K562 (cell line): ENCODE measurements around the gene ACER2. TPM values are rescaled to one million over a fixed set of nuclear protein-coding genes. Genes with fewer than 3 reads are reported as not detected.
A peak's percentile ranks its signal among the peaks of the same experiment; 100 is the strongest.

Experiments
- ATAC-seq: fragments of 200-7000 bp; cut with Tn5 transposase; 3 replicates; pipeline ENCODE4 v1.9.1; 2020; ENCODE audit warnings: moderate library complexity
- BruUV-seq: library from RNA; stranded (reverse); fragments of 400-500 nt; replicated peaks from 2 replicates; lab custom pipeline; 2021; lab: Mats Ljungman, UMichigan
- CTCF ChIA-PET: fragments of 300-600 bp; formaldehyde crosslinking; extraction: SDS; loops from one replicate; lab custom pipeline; 2021; ENCODE audit warnings: low intra/inter-chr PET ratio; lab: Yijun Ruan, JAX
- POLR2A ChIA-PET: fragments of 300-600, 350-650 bp; sonication (Branson Sonifier 250); formaldehyde crosslinking; extraction: SDS; loops from one replicate; lab custom pipeline; 2021; ENCODE audit warnings: antibody characterized with exemption, inconsistent platforms; lab: Yijun Ruan, JAX
- DNase-seq, 4 experiments: peaks; one replicate each; pipeline versions ENCODE4 v3.0.0 to v3.0.0-alpha.2; 2011 to 2018; ENCODE audit warnings: low spot score in 3 of 4, mixed read lengths in 3 of 4; ENCODE audit errors: extremely low read depth in 1 of 4
- FAIRE-seq: peaks from 2 replicates; lab custom pipeline; 2011; peaks lifted over from hg19 to GRCh38; lab: Jason Lieb, UNC
- H2AFZ ChIP-seq: 2 replicates; pipeline ENCODE4 v1.6.0; 2011; ENCODE audit warnings: low read depth, low read length, control low read depth, inconsistent platforms
- H3K27ac ChIP-seq: fragments of 200-600 bp; 3 replicates; pipeline ENCODE4 v1.8.0; 2011; ENCODE audit warnings: low read depth, mild to moderate bottlenecking, control low read depth, inconsistent platforms, low read length, moderate library complexity, mixed read lengths; ENCODE audit errors: extremely low read depth
- H3K27me3 ChIP-seq, 2 experiments: fragments of 300-600 bp in 1 of 2; 2 replicates in 1 of 2; 3 replicates in 1 of 2; pipeline versions ENCODE4 v1.6.0 to v1.8.0; 2011; ENCODE audit warnings: inconsistent platforms in 2 of 2, low read length in 2 of 2, mild to moderate bottlenecking in 1 of 2, mixed read lengths in 1 of 2, moderate library complexity in 1 of 2; ENCODE audit not compliant: control insufficient read depth in 2 of 2, insufficient read depth in 2 of 2
- H3K36me3 ChIP-seq: fragments of 300-600 bp; 3 replicates; pipeline ENCODE4 v1.8.0; 2011; ENCODE audit warnings: mild to moderate bottlenecking, low read length, inconsistent platforms; ENCODE audit not compliant: control insufficient read depth, insufficient read depth
- H3K4me1 ChIP-seq, 2 experiments: fragments of 200-600 bp in 1 of 2; replicated peaks in 1 of 2; 2 replicates in 1 of 2; 3 replicates in 1 of 2; pipeline versions ENCODE4 v1.5.1 to v1.8.0; 2011; ENCODE audit warnings: inconsistent platforms in 2 of 2, low read length in 2 of 2, mild to moderate bottlenecking in 1 of 2, mixed read lengths in 1 of 2, moderate library complexity in 1 of 2; ENCODE audit not compliant: control insufficient read depth in 2 of 2, insufficient read depth in 2 of 2
- H3K4me2 ChIP-seq: 2 replicates; pipeline ENCODE4 v1.6.1; 2011; ENCODE audit warnings: low read length, control low read depth, inconsistent platforms, mixed read lengths; ENCODE audit not compliant: insufficient read depth
- H3K4me3 ChIP-seq: fragments of 200-600 bp; sonication (generic), shearing (Covaris generic); 2 replicates; pipeline ENCODE4 v1.5.1; 2016; ENCODE audit warnings: control low read depth, inconsistent platforms
- H3K79me2 ChIP-seq: fragments of 200-600 bp; 3 replicates; pipeline ENCODE4 v1.8.0; 2011; ENCODE audit warnings: low read length, inconsistent platforms; ENCODE audit not compliant: control insufficient read depth, insufficient read depth
- H3K9ac ChIP-seq, 2 experiments: 2 replicates each; pipeline versions ENCODE4 v1.6.0 to v1.6.1; 2011; ENCODE audit warnings: low read depth in 2 of 2, low read length in 2 of 2, control low read depth in 1 of 2, inconsistent platforms in 1 of 2, mild to moderate bottlenecking in 1 of 2, mixed read lengths in 1 of 2; ENCODE audit not compliant: insufficient read depth in 1 of 2
- H3K9me1 ChIP-seq: one replicate; pipeline ENCODE4 v1.6.0; 2011; ENCODE audit warnings: inconsistent platforms, mild to moderate bottlenecking, low read length, moderate library complexity; ENCODE audit not compliant: control insufficient read depth, insufficient read depth
- H3K9me3 ChIP-seq: replicated peaks from 2 replicates; pipeline ENCODE4 v1.5.1; 2011; ENCODE audit warnings: low read depth, low read length, inconsistent platforms; ENCODE audit not compliant: control insufficient read depth, insufficient read depth
- H4K20me1 ChIP-seq: replicated peaks from 2 replicates; pipeline ENCODE4 v1.6.1; 2011; ENCODE audit warnings: low read length, inconsistent platforms, mixed read lengths; ENCODE audit not compliant: control insufficient read depth, insufficient read depth
- ELK1 ChIP-seq: sonication (generic); formaldehyde crosslinking; IDR thresholded peaks from 2 replicates; pipeline ENCODE4 v1.8.1; 2022; ENCODE audit warnings: missing genetic modification reagents
- MTA2 ChIP-seq: fragments of 450-650 bp; IDR thresholded peaks from 2 replicates; pipeline ENCODE4 v1.6.1; 2016; ENCODE audit warnings: low read depth
- PML ChIP-seq: IDR thresholded peaks from 2 replicates; pipeline ENCODE4 v1.6.1; 2012; ENCODE audit warnings: low read length, inconsistent platforms
- POLR2A ChIP-seq: fragments of 450-650 bp; conservative IDR thresholded peaks from 2 replicates; pipeline ENCODE4 v1.6.1; 2016
- POLR2G ChIP-seq: fragments of 200-400 bp; formaldehyde crosslinking; IDR thresholded peaks from 2 replicates; pipeline ENCODE4 v1.6.1; 2017; ENCODE audit warnings: low read depth, mild to moderate bottlenecking, antibody characterized with exemption, low read length, moderate library complexity
- RBFOX2 ChIP-seq: fragments of 200-400 bp; formaldehyde crosslinking; IDR thresholded peaks from 2 replicates; pipeline ENCODE4 v1.6.1; 2017; ENCODE audit warnings: low read depth, mild to moderate bottlenecking, low read length, moderate library complexity
- SUPT5H ChIP-seq: fragments of 450-650 bp; IDR thresholded peaks from 2 replicates; pipeline ENCODE4 v1.6.1; 2016
- XRCC3 ChIP-seq: fragments of 450-650 bp; IDR thresholded peaks from 2 replicates; pipeline ENCODE4 v1.6.1; 2017; ENCODE audit warnings: mild to moderate bottlenecking, moderate library complexity
- ZNF511 ChIP-seq: sonication (generic); formaldehyde crosslinking; IDR thresholded peaks from 2 replicates; pipeline ENCODE4 v1.8.0; 2022; ENCODE audit warnings: mild to moderate bottlenecking, missing genetic modification reagents
- in situ Hi-C: fragments of 300-500 bp; cut with MboI; formaldehyde crosslinking; loops from 4 replicates; pipeline ENCODE4 v1.15.0; 2018; ENCODE audit warnings: inconsistent platforms, mixed read lengths
- intact Hi-C: fragments of 100-400 bp; cut with micrococcal nuclease; formaldehyde crosslinking; loops from 2 replicates; pipeline ENCODE4 v1.14.2; 2022
- polyA plus RNA-seq, 8 experiments: library from polyadenylated mRNA; depleted of rRNA in 4 of 8; stranded (reverse) in 5 of 8; unstranded in 3 of 8; fragments of >200 nt; fragmentation: Nextera tagmentation in 2 of 8; fragmentation: Illumina TruSeq in 1 of 8; extraction: Ambion mirVana in 2 of 8; extraction: Trizol in 1 of 8; gene quantifications; 2 replicates each; pipeline versions ENCODE4 v1.2.1 to v1.2.3, GENCODE V29; 2011 to 2014; ENCODE audit warnings: inconsistent platforms in 1 of 8, missing spikeins in 1 of 8
- total RNA-seq, 7 experiments: library from RNA; depleted of rRNA in 6 of 7; stranded (reverse); fragments of >200 nt in 6 of 7; fragmentation: Illumina TruSeq in 2 of 7; extraction: Trizol in 2 of 7; gene quantifications; 2 replicates each; pipeline versions ENCODE4 v1.2.1 to v1.2.3, GENCODE V29; 2011 to 2021; ENCODE audit warnings: low replicate concordance in 1 of 7

Gene ACER2
- total and polyA plus RNA-seq, 9 of the 15 experiments (the other 6 are each of a cell fraction or from before 2014, with no cell fraction given): 0.17 to 4.6 (median 3.0) TPM

DNA sequence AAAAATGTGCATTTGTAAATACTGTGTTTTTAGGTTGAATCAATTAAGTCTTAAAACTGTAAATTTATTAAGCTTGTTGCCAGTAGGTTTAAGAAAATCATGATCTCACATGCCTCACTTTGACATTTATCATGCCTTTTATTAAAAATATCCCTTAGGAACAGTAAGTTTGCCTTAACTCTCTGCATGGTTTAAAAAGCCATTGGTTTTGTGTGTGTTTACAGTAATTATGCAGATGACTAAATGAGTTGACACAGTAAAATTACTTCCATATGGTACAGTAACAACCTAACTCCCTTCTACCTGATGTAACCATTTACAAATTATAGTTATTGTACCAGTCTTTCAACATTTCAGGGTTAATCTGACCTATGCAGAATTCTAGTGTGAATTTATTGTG lies 35.3 kb upstream of the ACER2 start:
- CTCF ChIA-PET: no interaction called here
- Histone ChIP-seq H3K4me2 (no peak overlapping the region), H3K79me2 (peaks cover 25% of the 10 kb centered on the region), H4K20me1 (0 out of 2 replicates have a peak, but pooled peaks cover 4% of the 10 kb centered on the region), H2AFZ (no peak overlapping the region), H3K9me1 (no peaks in the 10 kb centered on the region), H3K4me1 (no peaks in the 10 kb centered on the region; a peak in 1 of 5 replicates), H3K9ac (no peak overlapping the region), H3K36me3 (peaks cover 68% of the 10 kb centered on the region), H3K27ac (no peak overlapping the region), H3K9me3 (no peaks in the 10 kb centered on the region), H3K4me3 (no peak overlapping the region), H3K27me3 (no peaks in the 10 kb centered on the region)
- intact Hi-C loops: no loop called here
- FAIRE-seq (no peak), ATAC-seq (no peak; the same call in 2 of the 3 replicates), DNase-seq (no peak)
- in situ Hi-C loops: no loop called here
- POLR2A ChIA-PET: no interaction called here
- BruUV-seq: no TSS peak
- TF ChIP-seq POLR2A (peak; percentile 39; the same call in 1 of the 2 replicates), SUPT5H (peak; percentile 28; the same call in 1 of the 2 replicates), ZNF511 (no peak), RBFOX2 (peak; percentile 41), POLR2G (peak; percentile 42; the same call in 1 of the 2 replicates)

- H3K9ac ChIP-seq: no peak overlapping the region; a peak in 1 of 4 replicates
- TF ChIP-seq ELK1 (CRISPR knock-in tag) (no peak), PML (0 out of 2 replicates have a peak, but pooled peaks have one; percentile 6), RBFOX2 (no peak), XRCC3 (no peak), MTA2 (no peak)
These were observed 33.3 kb upstream of the ACER2 start for GRCh38 chr9:19375538-19375937.

More at GRCh38 chr9:19375538-19375937, 33.3 kb upstream of the ACER2 start:
- no peak overlapping the region for H3K4me2 ChIP-seq
- no peak for FAIRE-seq
- H3K27ac ChIP-seq: peak overlapping the region; percentile 9; the same call in 1 of the 3 replicates
- ChIA-PET CTCF (no interaction called here), POLR2A (interaction anchor here (2.4 kb wide), 1 partner anchor 9 kb away, joined by 8 read pairs; no protein-coding TSS in a partner anchor)
- ATAC-seq: no peak
- no peaks in the 10 kb centered on the region; a peak in 1 of 5 replicates for H3K4me1 ChIP-seq
- H3K79me2 ChIP-seq: peaks cover 42% of the 10 kb centered on the region
- H3K4me3 ChIP-seq: no peak overlapping the region
- no peaks in the 10 kb centered on the region for H3K9me3 ChIP-seq
- no TSS peak for BruUV-seq
- no peaks in the 10 kb centered on the region for H3K27me3 ChIP-seq
- H3K36me3 ChIP-seq: peaks cover 75% of the 10 kb centered on the region
- in situ Hi-C loops (no loop called here), intact Hi-C loops (loop anchor here (5.0 kb wide), 1 partner anchor 143 kb away; the partner anchor contains the start of gene DENND4C)
- H3K9me1 ChIP-seq: no peaks in the 10 kb centered on the region
- H4K20me1 ChIP-seq: 0 out of 2 replicates have a peak, but pooled peaks cover 11% of the 10 kb centered on the region
- no peak for DNase-seq
- H2AFZ ChIP-seq: no peak overlapping the region
